Activated gamma-delta T cell (primary cell): Measurements from ENCODE around the gene MFF.
"Not testable (repeated sequence)": the region's sequence is repeated elsewhere in the genome, so short reads cannot be mapped to it uniquely, and the experiment has no call there.

Source experiments
- DNase-seq: peaks from one replicate; lab custom pipeline; 2025; lab: John Stamatoyannopoulos, UW

The MFF gene

DNA sequence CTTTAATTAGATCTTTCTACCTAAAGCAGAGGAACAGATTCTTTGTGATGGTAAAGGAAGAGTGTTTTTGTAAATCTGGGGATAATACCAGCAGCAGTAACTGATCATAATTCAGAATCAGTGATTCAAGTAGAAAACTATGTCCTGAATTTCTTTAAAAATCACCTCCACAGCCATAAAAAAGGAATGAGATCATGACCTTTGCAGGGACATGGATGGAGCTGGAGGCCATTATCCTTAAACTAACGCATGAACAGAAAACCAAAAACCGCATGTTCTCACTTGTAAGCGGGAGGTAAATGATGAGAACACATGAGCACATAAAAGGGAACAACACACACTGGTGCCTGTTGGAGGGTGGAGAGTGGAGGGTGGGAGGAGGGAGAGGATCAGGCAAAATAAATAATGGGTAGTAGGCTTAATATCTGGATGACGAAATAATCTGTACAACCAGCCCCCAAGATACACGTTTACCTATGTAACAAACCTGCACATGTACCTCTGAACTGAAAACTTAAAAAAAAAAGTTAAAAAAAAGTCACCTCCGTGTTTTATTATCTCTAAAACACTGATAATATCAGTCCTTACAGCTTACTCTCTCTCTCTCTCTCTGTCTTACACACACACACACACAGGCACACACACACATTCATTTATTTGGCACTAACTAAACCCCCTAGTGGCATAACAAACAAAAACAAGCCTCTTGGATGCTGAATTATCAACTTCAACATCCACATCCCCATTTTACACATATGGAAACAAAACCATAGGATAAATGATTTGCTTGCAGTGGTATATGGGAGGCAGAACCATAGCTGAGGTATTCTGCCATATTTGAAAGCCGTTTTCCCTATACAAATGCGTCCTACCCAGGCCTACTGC lies 52.7 kb downstream of the MFF start:
- DNase-seq: no peak

DNA sequence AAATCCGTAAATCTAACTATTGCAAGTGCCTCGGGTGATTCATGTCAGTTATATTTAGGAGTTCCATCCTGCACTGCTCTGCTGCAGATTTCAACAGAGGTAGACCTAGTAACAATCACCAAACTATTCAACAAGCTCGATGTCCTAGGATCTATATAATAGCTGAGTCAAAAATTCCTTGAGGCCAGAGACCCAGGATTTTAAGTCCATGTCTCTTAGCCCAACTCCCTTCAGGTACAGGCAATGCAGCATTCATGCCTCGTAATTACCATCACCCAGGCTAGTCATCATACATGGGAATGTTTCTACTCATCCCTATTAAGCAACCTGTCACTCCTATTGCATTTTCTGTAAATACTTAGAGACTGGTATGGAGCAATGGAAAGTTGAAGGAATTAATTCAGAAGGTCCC lies 53.3 kb downstream of the MFF start:
- no peak for DNase-seq

DNA sequence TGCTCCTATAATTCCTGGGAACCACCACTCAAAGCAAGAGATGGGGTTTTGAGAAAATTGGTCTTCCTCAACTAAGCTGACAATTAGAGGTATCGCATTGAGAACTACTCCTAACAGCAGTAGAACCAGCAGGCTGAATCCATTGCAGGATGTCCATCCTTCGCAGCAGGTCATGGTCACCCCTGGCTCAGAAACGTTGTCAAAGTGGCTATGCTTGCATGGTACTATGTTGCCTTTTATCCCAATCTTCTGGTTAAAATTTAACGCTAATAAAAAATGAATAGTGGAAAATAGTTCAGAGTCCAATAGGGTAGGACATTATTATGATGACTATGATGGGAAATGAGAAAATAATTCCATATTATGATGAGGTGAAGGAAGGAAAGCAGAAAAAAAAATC lies 54.0 kb downstream of the MFF start, which contains the start of gene TM4SF20:
TM4SF20 (minus strand) TSS at position 212 of the 400 bp plus-strand sequence; CDS start at position 174, 38 bp downstream.
- DNase-seq: no peak

DNA sequence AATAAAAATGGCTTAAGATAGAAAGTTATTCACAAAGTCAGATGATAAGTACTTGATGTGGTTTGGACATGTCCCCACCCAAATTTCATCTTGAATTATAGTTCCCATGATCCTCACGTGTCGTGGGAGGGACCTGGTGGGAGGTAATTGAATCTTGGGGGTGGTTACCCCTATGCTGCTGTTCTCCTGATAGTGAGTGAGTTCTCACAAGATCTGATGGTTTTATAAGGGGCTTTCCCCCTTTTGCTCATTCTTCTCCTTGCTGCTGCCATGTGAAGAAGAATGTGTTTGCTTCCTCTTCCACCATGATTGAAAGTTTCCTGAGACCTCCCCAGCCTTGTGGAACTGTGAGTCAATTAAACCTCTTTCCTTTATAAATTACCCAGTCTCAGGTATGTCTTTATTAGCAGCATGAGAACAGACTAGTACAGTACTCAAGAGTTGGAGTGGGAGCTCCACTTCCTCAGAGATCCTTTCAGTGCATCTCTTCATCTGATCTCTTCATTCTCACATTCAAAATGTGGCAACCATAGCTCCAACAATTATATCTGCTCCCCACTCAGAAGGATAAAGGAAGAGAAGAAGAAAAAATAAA lies 57.3 kb downstream of the MFF start:
- not testable (repeated sequence) for DNase-seq

DNA sequence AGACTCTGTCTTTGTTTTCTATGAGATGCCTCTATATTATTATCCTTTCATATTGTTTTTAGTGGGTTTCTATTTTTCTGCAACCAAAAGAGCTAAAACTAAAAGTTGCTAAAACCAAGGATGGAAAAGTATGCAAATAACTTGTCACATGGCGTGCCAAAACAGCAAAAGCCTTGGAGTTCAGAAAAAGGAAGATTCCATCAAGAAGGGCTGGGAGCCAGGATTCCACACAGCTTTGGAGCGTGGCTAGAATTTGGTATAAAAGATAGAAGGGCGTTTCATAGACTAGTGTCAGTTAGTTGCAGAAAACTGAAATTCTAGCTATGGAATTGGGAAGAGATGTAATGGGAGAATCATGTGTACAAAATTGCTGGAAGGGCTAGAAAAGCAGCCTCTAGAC lies 58.6 kb downstream of the MFF start:
- no peak for DNase-seq

DNA sequence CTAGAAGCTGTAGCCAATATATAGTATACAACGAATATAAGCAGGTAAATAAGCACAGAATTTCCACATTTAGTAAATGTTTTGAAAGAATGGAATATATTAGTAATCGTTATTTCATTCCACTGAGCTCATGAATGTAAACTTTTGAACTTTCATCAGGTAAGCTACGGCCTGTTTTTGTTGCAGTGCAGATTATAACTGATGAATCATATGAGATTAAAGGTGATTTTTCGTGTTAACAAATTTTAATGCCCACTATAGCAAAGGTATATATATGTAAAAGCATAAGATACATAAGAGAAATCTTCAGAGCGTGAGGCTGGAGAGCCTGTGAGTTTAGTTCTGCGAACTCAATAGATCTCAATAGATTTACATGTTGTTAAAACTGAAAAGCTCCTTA lies 61.6 kb downstream of the MFF start:
- no peak for DNase-seq

DNA sequence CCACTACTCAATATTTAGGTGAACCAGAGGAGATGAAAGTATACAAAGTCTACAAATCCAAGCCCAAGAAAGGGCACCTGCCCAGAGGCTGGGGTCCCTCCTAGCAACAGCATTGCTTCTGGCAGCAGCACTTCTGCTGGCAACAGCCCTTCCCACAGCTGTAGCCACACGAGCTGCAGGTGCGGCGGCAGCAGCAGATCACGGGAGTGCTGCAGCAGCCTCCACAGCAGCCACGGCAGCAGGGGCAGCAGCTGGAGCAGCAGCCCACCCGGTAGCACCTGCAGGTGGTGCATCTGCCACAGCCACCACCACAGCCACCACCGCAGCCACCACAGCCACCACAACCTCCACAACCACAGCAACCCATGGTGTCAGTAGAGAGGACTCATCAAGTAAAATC lies 62.5 kb downstream of the MFF start, which contains the start of gene SCYGR1:
SCYGR1 (minus strand) TSS at position 367 of the 400 bp plus-strand sequence; CDS start at position 367, 0 bp downstream.
- DNase-seq: not testable (repeated sequence)

DNA sequence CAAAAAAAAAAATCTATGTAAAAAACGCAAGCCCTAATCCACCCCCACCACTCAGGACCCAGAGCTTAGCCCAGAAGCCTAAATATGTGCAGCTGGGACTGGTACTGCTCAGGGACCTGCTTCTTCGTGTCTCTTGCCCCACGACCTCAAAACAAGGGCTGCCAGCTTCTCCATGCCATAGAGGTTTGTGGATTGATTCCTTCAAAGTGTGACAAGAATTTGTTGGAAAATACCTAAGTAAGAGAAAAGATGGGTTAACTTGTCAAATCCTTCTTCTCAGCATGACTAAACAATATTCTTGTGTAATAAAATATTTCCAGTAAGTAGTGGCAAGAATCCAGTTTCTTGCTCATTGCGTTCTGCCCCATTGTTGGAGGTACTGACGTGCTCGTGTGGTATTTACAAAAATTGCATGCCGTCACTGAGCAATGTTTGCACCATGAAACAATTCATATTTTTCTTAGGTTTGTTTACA lies 63.5 kb downstream of the MFF start:
- DNase-seq: no peak

DNA sequence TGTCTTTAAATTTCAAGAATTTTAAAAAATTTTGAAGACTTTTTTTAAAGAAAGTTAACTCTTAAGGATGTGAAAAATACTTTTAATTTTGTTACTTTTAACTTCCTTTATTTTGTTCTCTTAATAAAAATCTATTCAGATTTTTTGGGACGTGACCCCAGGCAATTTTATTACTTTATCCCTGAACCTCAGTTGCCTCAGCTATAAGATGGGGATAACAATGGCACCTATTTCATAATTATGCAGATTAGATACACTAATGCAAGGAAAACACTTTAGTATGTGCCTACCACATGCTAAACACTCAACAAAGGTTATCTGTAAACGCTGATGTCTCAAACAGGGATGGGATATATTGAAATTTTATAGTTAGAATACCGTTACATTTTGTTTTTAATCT lies 64.2 kb downstream of the MFF start:
- DNase-seq: no peak

DNA sequence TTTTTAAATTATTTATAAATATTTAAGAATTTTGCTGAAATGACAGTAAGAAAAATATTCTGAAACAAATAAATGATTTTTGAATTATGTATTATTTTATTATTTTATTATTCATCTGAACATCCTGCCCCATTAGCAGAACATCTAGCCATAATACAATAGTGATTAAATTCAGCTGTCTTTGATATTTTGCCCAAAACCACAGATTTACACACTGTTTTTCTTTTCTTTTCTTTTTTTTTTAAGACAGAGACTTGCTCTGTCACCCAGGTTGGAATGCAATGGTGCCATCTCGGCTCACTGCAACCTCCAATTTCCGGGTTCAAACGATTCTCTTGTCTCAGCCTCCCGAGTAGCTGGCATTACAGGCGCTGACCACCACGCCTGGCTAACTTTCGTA lies 64.6 kb downstream of the MFF start:
- DNase-seq: no peak

DNA sequence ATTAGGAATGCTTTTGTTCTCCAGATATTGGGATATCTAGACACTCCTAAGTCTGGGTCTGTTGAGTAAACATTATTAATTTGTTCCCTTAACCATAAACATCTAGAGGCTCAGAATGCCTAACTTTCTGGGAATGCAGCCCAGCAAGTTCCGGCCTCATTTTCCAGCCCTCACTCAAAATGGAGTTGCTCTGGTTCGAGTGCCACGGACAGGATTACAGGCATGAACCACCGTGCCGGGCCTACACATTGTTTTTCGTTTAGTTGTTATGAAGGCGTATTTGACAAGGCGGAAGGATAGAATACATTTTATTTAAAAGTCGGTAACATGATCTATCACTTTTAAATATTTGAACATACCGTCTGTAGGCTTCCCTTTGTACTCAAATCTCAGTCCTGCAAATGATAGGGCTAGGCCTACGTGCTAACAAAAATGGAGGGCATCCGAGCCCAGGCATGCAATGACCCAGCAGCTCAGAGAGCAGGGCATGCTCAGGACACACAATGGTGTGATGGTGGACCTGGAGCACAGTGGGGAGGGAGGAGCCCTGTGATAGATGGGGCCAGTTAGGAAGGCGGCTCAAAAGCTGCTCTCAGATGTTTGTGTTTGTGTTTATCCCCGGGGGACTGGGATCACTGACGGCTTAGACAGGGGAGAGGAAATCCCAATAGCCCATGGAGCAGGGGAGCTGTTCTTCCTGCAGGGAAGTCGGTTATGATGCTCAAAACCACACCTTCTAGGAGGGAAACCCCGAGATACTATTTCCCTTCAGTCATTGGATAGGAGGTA lies 65.6 kb downstream of the MFF start:
- no peak for DNase-seq

DNA sequence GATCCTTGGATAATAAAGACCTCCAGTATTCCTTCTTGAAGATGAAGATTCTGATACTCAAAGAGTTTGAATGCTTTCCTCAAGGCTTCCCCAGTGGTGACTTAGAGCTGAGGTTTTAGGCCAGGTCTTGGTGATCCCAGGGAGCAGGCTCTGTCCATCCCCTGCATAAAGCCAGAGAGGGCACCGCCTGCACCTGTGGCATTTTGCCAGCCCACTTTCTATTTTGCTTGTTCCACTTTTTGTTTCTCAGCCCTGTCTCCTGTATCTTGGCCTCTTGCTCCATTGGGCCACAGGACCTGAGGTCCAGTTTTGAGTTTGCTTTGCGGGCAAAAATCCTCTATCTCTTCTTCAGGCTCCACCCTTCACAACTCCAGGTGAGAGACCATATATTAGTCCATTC lies 69.3 kb downstream of the MFF start:
- no peak for DNase-seq

DNA sequence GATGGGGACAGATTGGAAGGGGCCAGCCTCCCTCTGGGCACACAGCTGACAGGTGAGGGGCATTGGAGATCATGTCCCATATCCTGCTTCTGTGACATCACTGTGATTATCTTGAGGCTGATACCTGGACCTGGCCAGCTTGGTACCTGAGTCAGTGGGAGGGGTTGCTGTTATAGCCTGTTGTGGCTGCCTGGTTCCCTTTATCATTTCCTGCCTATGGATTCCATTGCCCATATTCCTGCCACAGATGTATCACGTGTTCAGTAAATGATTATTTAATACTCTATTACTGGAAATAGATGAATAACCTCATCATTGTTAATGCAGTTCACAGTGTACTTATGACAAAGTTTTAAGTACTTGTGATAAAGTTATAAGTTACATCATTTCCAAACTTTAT lies 70.5 kb downstream of the MFF start:
- no peak for DNase-seq

DNA sequence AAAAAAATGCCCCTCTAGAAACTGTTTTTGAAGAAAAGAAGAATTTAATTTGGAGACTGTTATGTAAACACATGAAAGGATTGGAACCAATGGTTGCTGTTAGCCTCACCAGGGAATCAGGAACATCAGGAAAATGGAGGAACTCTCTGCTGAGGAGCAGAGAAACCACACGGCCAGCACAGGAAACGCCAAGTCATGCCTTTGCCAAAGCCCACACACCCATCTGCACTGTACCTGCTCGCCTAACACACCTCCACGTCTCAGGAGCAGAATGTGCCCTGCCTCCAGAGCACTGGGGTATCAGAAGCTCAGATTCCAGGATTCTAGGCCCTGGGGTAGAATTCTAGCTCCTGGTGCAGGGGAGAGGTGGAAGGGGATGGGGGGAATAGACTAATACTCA lies 72.5 kb downstream of the MFF start:
- no peak for DNase-seq

DNA sequence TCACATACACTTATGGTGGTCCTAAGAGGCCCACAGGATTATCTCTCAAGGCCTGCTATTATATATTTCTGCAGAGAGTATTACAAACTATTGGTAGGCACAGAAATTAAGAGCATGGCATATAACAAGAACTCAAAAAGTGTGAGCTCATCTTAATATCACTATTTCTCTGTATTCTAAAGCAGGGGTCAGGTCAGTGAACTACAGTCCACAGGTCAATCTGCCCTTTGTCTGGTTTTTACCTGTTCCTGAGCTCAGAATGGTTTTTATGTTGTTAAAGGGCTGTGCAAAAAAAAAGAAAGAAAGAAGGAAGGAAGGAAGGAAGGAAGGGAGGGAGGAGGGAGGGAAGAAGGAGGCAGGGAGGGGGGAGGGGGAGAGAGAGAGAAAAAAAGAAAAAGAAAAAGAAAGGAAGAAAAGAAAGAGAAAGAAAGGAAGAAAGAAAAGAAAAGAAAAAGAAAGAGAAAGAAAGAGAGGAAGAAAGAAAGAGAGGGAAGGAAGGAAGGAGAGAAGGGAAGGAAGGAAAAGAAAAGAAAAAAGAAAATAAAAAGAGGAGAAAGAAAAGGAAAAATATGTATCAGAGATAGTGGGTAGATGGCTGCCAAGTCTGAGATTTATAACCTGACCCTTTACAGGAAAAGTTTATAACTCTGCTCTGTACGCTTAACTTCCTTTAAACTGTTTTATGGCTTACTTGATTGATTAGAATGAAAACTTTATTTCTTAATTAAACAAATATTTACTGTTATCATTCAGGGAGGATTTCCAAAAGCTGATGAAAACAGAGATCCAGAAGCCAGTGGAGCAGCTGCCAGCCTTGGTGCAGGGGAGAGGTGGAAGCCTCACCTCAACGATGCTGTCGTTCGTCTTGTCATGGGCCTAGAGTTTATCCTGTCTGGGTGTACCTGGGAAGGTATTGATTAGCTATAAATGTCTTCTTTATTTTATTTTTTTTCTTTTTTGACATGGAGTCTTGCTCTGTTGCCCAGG lies 73.9 kb downstream of the MFF start:
- no peak for DNase-seq

DNA sequence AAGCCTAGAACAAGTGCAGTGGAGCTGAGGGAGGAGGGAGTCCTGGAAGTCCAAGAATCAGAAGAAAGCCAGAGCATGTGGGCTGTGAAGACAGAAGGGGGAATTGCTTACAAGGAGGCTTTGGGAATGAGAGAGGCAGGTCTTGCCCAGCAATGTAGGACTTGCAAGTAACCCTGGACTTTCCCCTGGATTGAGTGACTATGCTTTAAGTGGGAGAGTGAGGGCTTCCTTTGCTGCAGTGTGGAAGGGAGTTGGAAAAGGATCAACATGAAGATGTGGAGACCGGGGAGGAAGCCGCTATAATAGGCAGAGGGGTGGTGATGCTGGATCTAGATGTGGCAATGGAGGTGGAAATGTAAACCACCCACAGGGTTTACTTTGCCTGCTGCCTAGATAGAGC lies 76.5 kb downstream of the MFF start:
- no peak for DNase-seq

DNA sequence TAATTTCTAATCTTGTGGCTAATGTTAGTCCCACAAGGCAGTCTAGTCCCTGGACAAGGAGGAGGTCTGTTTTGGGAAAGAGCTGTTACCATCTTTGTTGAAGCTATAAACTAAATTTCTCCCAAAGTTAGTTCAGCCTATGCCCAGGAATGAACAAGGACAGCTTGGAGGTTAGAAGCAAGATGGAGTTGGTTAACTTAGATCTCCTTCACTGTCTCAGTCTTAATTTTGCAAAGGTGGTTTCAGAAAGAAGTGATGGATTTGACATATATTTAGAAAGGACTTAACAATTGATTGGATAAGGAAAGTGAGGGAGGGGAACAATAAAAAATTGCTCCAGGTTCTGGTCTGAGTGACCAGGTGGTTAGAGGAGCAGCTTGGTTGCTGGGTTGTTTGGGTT lies 77.3 kb downstream of the MFF start:
- no peak for DNase-seq

DNA sequence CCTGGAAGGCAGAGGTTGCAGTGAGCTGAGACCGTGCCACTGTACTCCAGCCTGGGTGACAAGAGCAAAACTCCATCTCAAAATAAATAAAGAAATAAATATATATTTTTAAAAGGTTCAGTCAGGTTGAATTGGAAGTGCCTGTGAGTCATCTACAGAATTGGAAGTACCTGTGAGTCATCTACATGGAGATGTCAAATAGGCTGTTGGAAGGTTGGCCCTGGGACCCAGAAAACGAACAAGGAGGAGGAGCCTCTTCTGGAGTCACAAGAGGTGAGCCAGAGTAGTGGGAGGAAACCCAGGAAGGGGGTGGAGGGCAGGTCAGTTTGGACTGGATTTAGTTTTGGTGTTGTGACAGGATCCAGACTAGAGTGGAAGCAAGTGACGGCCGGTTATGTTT lies 77.9 kb downstream of the MFF start:
- DNase-seq: no peak

DNA sequence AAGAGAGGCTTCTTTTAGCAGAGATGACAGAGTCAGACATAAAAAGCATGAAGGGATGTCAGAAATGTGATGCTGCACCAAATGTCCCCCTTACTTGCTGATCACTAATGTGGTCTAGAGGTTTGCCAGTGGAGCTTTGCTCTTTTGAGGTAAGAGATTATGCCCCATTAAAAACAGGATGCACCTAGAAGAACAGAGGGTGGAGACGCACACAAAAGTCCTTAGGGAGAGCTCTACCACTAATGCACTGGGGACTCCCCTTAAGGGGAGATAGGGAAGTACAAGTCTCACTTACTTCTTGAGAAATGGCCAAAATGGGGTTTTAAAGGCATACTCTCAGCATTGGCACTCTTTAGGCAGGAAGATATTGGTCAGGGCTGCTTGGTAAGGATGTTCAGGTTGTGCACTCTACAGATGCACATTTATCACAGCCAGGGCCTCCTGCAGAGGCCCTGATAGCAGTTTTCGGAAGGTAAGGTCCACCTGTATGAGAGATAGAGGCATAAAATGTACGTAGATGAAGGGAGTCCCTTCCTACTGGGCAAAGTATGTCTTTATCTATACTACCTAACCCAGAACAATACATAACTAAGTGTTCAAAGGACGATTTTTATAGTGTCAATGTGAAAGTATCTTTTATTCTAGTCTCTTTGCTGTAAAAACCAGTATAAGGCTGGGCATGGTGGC lies 79.7 kb downstream of the MFF start:
- DNase-seq: no peak

DNA sequence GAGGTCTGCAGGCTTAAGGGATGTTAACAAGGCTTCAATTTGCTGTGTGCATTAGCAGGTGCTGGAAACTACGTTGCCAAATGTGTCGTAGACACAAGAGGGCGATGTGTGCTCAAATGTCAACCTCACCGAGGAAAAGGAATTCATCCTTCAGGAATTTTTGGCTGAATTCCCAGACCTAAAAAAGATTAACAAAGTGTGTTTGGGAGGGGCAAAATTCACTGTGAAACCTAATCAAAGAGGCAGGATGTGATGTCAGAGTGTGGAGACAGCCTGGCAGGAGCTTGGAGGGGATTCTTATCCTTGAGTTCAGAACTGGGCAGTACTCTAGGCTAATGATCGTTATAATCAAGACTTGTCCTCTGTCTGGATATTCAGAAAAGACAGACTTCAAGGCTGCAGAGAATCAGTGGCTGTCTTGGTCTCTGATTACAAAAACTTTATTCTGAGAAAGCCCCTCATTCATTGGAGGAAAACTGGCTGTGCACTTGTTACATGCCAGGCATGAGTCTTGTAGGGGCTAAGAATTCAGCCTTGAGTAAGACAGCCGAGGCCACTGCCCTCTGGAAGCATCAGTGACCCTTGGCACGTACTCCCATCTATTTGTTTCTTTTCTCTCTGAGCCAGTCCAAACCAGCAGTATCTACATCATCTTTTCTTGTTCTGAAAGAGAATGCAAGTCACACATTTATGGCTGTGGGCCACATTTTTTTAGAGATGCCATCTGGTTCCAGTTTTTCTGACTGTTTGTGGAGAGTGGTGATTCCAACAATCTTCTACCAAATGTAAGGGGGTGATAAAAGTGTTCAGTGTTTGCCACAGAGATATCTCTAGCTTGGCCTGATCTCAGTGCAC lies 81.4 kb downstream of the MFF start:
- no peak for DNase-seq
